ENCODE data around the gene TLE7.
A peak's percentile ranks its signal among the peaks of the same experiment; 100 is the strongest.

TLE7 gene

GRCh38 chr16:71443714-71444113 lies 1.9 kb upstream of the TLE7 start:
- no peak for DNase-seq

GRCh38 chr16:71441348-71442050 lies 355 bp downstream of the TLE7 start:
- no peak for DNase-seq

GRCh38 chr16:71440669-71441347 lies 1.0 kb downstream of the TLE7 start:
- no peak for DNase-seq

- DNase-seq = no peak
These were observed 2.3 kb downstream of the TLE7 start for GRCh38 chr16:71439523-71439922.

GRCh38 chr16:71436473-71436872 lies 5.4 kb downstream of the TLE7 start:
- no peak for DNase-seq

- DNase-seq = no peak
These were observed 8.9 kb downstream of the TLE7 start for GRCh38 chr16:71432906-71433305.

GRCh38 chr16:71431991-71432390 lies 9.9 kb downstream of the TLE7 start:
- no peak for DNase-seq

- no peak for DNase-seq
These were observed 10.7 kb downstream of the TLE7 start for GRCh38 chr16:71431176-71431575.

GRCh38 chr16:71430744-71431143 lies 11.1 kb downstream of the TLE7 start:
- DNase-seq = no peak

- no peak for DNase-seq
These were observed 12.3 kb downstream of the TLE7 start for GRCh38 chr16:71429581-71429980.

GRCh38 chr16:71428883-71429282 lies 13.0 kb downstream of the TLE7 start:
- no peak for DNase-seq

- no peak for DNase-seq
These were observed 13.5 kb downstream of the TLE7 start for GRCh38 chr16:71428385-71428784.

GRCh38 chr16:71426880-71427615 lies 14.8 kb downstream of the TLE7 start:
- no peak for DNase-seq

GRCh38 chr16:71426069-71426879 lies 15.6 kb downstream of the TLE7 start:
- peak; percentile 2 for DNase-seq

GRCh38 chr16:71425746-71426068 lies 16.1 kb downstream of the TLE7 start:
- DNase-seq = no peak

GRCh38 chr16:71424626-71425025 lies 17.2 kb downstream of the TLE7 start:
- DNase-seq = no peak

GRCh38 chr16:71423865-71424264 lies 18.0 kb downstream of the TLE7 start:
- DNase-seq = no peak

GRCh38 chr16:71423016-71423415 lies 18.8 kb downstream of the TLE7 start:
- DNase-seq = no peak

- DNase-seq = no peak
These were observed 19.9 kb downstream of the TLE7 start for GRCh38 chr16:71421911-71422310.

GRCh38 chr16:71414038-71414437 lies 27.8 kb downstream of the TLE7 start:
- no peak for DNase-seq

GRCh38 chr16:71413341-71413740 lies 28.5 kb downstream of the TLE7 start:
- DNase-seq = no peak

- DNase-seq = peak; percentile 54
These were observed 29.3 kb downstream of the TLE7 start for GRCh38 chr16:71412270-71413160.

Data from NCI-H1417 treated with DMSO at 0.1 percent for 48 hours (cell line).